Measurements from ENCODE around the gene SLC6A6.

DNA sequence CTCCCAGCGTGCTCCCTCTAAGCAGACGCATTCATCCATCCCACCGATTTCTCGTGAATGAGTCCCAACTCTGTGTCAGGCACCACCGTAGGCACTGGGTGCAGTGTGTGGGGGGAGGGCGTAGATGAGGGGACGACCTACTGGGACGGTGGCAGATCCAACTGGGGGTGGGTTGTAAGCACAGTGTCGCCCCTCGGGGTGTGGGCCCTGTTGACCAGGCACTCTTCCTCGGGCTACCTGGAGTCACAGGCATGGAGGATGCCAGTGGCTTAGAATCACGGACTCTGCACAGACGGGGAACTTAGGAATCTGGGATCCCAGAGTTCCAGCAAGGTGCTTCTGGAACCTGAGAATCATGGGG is 66.2 kb downstream of the SLC6A6 start:
- no peak for TF ChIP-seq EZH2 (IDR thresholded peaks at IDR 0.05; ENCODE audit: low read length)
- TF ChIP-seq, protein P1, sequence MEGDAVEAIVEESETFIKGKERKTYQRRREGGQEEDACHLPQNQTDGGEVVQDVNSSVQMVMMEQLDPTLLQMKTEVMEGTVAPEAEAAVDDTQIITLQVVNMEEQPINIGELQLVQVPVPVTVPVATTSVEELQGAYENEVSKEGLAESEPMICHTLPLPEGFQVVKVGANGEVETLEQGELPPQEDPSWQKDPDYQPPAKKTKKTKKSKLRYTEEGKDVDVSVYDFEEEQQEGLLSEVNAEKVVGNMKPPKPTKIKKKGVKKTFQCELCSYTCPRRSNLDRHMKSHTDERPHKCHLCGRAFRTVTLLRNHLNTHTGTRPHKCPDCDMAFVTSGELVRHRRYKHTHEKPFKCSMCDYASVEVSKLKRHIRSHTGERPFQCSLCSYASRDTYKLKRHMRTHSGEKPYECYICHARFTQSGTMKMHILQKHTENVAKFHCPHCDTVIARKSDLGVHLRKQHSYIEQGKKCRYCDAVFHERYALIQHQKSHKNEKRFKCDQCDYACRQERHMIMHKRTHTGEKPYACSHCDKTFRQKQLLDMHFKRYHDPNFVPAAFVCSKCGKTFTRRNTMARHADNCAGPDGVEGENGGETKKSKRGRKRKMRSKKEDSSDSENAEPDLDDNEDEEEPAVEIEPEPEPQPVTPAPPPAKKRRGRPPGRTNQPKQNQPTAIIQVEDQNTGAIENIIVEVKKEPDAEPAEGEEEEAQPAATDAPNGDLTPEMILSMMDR (optimal IDR thresholded peaks at IDR 0.05 in 1 of 3, IDR thresholded peaks at IDR 0.05 in 1 of 3, conservative IDR thresholded peaks at IDR 0.05 in 1 of 3; ENCODE audit: extremely low read depth in 1 of 3, insufficient read depth in 2 of 3, low read length in 3 of 3) = no peak
